Chondrocyte (in vitro differentiated cells): Measurements from ENCODE around the gene SAP25. TPM values are rescaled to one million over a fixed set of nuclear protein-coding genes. Genes with fewer than 3 reads are reported as not detected.
"Not testable (repeated sequence)": the region's sequence is repeated elsewhere in the genome, so short reads cannot be mapped to it uniquely, and the experiment has no call there.

Source experiments
- DNase-seq: peaks from one replicate; pipeline ENCODE4 v3.0.0; 2021; ENCODE audit warnings: mixed read lengths, low spot score
- H3K27ac Mint-ChIP-seq: one replicate; pipeline ENCODE4 v1.8.0; 2021; ENCODE audit warnings: mild to moderate bottlenecking, moderate library complexity, mixed read lengths; ENCODE audit not compliant: unreplicated experiment
- H3K27me3 Mint-ChIP-seq: 2 replicates; pipeline ENCODE4 v1.8.0; 2021; ENCODE audit warnings: low read depth, mixed read lengths
- H3K36me3 Mint-ChIP-seq: 2 replicates; pipeline ENCODE4 v1.8.0; 2021; ENCODE audit warnings: low read depth, mixed read lengths
- H3K4me1 Mint-ChIP-seq: 2 replicates; pipeline ENCODE4 v1.8.0; 2021; ENCODE audit warnings: low read depth, mild to moderate bottlenecking, mixed read lengths
- H3K4me3 Mint-ChIP-seq: one replicate; pipeline ENCODE4 v1.8.0; 2021; ENCODE audit warnings: mild to moderate bottlenecking, moderate library complexity, mixed read lengths; ENCODE audit not compliant: unreplicated experiment
- H3K9me3 Mint-ChIP-seq: 2 replicates; pipeline ENCODE4 v1.8.0; 2021; ENCODE audit warnings: low read depth, mixed read lengths
- total RNA-seq: library from RNA; stranded (reverse); gene quantifications from 3 replicates; pipeline ENCODE4 v1.2.1, GENCODE V29; 2021
- TF ChIP-seq, protein P1 (sequence below): fragments of 200-600 bp; sonication (generic); IDR thresholded peaks from 2 replicates; pipeline ENCODE4 v1.5.0; 2021; ENCODE audit warnings: antibody characterized with exemption, mild to moderate bottlenecking, moderate library complexity

Gene SAP25
- total RNA-seq, 1 donor from 2014 or later: 0.70 TPM

DNA sequence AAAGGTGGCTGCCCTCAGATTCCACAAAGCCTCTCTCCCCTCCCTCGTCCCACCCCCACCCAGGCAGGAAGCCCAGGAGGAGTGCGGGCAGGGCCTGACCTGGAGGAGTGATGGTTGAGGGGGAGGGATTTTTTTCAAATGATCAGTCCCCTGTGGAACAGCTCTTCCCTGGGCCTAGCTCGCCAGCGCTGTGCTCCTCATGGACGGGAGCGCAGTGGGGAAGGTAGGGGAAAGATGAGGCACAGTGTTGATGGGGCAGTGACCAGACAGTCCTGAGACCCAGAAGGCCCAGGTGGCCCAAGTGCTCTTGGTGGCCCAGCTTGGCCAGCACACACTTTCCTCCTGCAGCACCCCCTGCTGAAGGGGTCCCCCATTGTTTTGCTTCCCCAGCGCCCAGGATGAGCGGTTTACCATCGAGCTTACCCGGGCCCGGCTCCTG is 8.5 kb downstream of the SAP25 start:
- Mint-ChIP-seq H3K27me3 (no peaks in the 10 kb centered on the region), H3K4me1 (peaks cover 3% of the 10 kb centered on the region), H3K36me3 (peaks cover 1% of the 10 kb centered on the region), H3K9me3 (no peaks in the 10 kb centered on the region), H3K27ac (no peak overlapping the region), H3K4me3 (no peak overlapping the region)
- TF ChIP-seq, protein P1, sequence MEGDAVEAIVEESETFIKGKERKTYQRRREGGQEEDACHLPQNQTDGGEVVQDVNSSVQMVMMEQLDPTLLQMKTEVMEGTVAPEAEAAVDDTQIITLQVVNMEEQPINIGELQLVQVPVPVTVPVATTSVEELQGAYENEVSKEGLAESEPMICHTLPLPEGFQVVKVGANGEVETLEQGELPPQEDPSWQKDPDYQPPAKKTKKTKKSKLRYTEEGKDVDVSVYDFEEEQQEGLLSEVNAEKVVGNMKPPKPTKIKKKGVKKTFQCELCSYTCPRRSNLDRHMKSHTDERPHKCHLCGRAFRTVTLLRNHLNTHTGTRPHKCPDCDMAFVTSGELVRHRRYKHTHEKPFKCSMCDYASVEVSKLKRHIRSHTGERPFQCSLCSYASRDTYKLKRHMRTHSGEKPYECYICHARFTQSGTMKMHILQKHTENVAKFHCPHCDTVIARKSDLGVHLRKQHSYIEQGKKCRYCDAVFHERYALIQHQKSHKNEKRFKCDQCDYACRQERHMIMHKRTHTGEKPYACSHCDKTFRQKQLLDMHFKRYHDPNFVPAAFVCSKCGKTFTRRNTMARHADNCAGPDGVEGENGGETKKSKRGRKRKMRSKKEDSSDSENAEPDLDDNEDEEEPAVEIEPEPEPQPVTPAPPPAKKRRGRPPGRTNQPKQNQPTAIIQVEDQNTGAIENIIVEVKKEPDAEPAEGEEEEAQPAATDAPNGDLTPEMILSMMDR: no peak
- DNase-seq: no peak

DNA sequence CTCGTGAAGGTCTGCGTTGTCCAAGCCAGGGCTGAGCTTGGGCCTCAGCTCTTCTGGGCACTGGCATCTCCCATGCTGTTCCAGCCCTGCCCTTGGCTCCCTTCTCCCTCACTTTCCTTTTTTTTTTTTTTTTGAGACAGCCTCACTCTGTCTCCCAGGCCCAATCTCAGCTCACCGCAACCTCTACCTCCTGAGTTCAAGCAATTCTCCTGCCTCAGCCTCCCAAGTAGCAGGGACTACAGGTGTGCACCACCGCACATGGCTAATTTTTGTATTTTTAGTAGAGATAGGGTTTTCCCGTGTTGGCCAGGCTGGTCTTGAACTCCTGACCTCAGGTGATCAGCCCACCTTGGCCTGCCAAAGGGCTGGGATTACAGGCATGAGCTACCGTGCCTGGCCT is 9.3 kb downstream of the SAP25 start:
- H3K9me3 Mint-ChIP-seq, H3K4me1 Mint-ChIP-seq, H3K4me3 Mint-ChIP-seq, H3K27ac Mint-ChIP-seq, H3K27me3 Mint-ChIP-seq, DNase-seq, H3K36me3 Mint-ChIP-seq: not testable (repeated sequence)

- H3K4me1 Mint-ChIP-seq: no peaks in the 10 kb centered on the region
- peaks cover 1% of the 10 kb centered on the region for H3K36me3 Mint-ChIP-seq
- no peaks in the 10 kb centered on the region for H3K9me3 Mint-ChIP-seq
- TF ChIP-seq, protein P1: peak; percentile 90
- no peak for DNase-seq
- no peak overlapping the region for H3K27ac Mint-ChIP-seq
- H3K4me3 Mint-ChIP-seq: no peak overlapping the region
- H3K27me3 Mint-ChIP-seq: no peaks in the 10 kb centered on the region
These were observed 9.8 kb downstream of the SAP25 start for GRCh38 chr7:100563809-100564400.

DNA sequence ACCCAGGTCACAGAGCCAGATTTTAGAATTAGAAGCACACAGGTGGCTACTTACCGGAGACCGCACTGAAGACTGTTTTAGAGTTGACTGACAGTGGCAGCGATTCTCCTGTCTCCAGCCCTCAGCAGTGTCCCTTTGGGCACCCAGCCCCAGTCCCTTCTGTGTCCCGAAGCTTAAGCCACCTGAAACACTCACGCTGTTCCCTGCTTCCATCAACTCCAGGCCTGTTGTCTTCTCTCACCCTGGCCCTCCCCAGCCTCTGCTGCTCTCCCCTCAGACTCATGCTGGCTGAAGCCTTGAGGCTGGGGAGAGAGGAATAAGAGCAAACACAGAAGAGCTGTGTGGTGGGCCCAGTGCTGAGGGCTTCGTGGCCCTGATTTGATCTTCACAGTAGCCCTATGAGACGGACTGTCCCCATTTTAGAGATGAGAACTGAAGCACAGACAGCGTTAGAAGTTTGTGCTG is 10.6 kb downstream of the SAP25 start:
- Mint-ChIP-seq H3K36me3 (peaks cover 1% of the 10 kb centered on the region), H3K4me3 (no peak overlapping the region), H3K4me1 (no peaks in the 10 kb centered on the region), H3K27me3 (no peaks in the 10 kb centered on the region), H3K27ac (no peak overlapping the region), H3K9me3 (no peaks in the 10 kb centered on the region)
- DNase-seq: no peak
- TF ChIP-seq, protein P1: no peak

GRCh38 chr7:100562195-100563099 is 11.3 kb downstream of the SAP25 start:
- Mint-ChIP-seq H3K36me3 (peaks cover 1% of the 10 kb centered on the region), H3K4me3 (no peak overlapping the region), H3K27me3 (no peaks in the 10 kb centered on the region), H3K9me3 (no peaks in the 10 kb centered on the region), H3K27ac (no peak overlapping the region), H3K4me1 (no peaks in the 10 kb centered on the region)
- DNase-seq: no peak
- TF ChIP-seq, protein P1: no peak
